CD8-positive, alpha-beta memory T cell (primary cell): ENCODE measurements around the gene EXOC2. TPM values are rescaled to one million over a fixed set of nuclear protein-coding genes. Genes with fewer than 3 reads are reported as not detected.
A peak's percentile ranks its signal among the peaks of the same experiment; 100 is the strongest.

ENCODE experiments used
- CTCF ChIA-PET: fragments of 350-600 bp; sonication (Branson Sonifier 250); formaldehyde crosslinking; loops from one replicate; lab custom pipeline; 2021; ENCODE audit warnings: antibody characterized with exemption; lab: Charles Lee
- POLR2A ChIA-PET: fragments of 350-600 bp; sonication (Branson Sonifier 250); formaldehyde crosslinking; loops from one replicate; lab custom pipeline; 2021; ENCODE audit warnings: antibody characterized with exemption; lab: Charles Lee
- DNase-seq, 5 donors: peaks; one replicate each; pipeline versions ENCODE4 v3.0.0 to v3.0.0-alpha.2; 2020 to 2022; ENCODE audit warnings: mixed read lengths in 1 of 5
- H3K27ac ChIP-seq: one replicate; pipeline ENCODE4 v1.7.0; 2013; ENCODE audit warnings: low read depth, mild to moderate bottlenecking, low read length, moderate library complexity
- H3K27me3 ChIP-seq: 2 replicates; pipeline ENCODE4 v1.7.0; 2013; ENCODE audit warnings: low read length, mild to moderate bottlenecking; ENCODE audit not compliant: insufficient read depth, poor library complexity, severe bottlenecking
- H3K36me3 ChIP-seq: 2 replicates; pipeline ENCODE4 v1.7.0; 2013; ENCODE audit warnings: mild to moderate bottlenecking, low read length, moderate library complexity; ENCODE audit not compliant: insufficient read depth
- H3K4me1 ChIP-seq: 2 replicates; pipeline ENCODE4 v1.7.0; 2013; ENCODE audit warnings: mild to moderate bottlenecking, low read length, moderate library complexity; ENCODE audit not compliant: insufficient read depth
- H3K4me3 ChIP-seq: 2 replicates; pipeline ENCODE4 v1.7.0; 2013; ENCODE audit warnings: mild to moderate bottlenecking, low read length
- H3K9me3 ChIP-seq: 2 replicates; pipeline ENCODE4 v1.7.0; 2013; ENCODE audit warnings: mild to moderate bottlenecking, low read length
- H3K27ac Mint-ChIP-seq, 8 donors: one replicate each; pipeline ENCODE4 v1.8.0; 2020 to 2021; ENCODE audit warnings: mixed read lengths in 8 of 8, mild to moderate bottlenecking in 6 of 8, inconsistent platforms in 3 of 8, moderate library complexity in 3 of 8
- H3K27me3 Mint-ChIP-seq, 2 donors: one replicate each; pipeline ENCODE4 v1.8.0; 2020 to 2021; ENCODE audit warnings: mixed read lengths in 2 of 2, mild to moderate bottlenecking in 1 of 2, moderate library complexity in 1 of 2
- H3K36me3 Mint-ChIP-seq, 3 donors: one replicate each; pipeline ENCODE4 v1.8.0; 2020 to 2021; ENCODE audit warnings: mixed read lengths in 3 of 3, inconsistent platforms in 1 of 3, mild to moderate bottlenecking in 1 of 3
- H3K4me1 Mint-ChIP-seq, 3 donors: one replicate each; pipeline ENCODE4 v1.8.0; 2020 to 2021; ENCODE audit warnings: mixed read lengths in 3 of 3, inconsistent platforms in 1 of 3, mild to moderate bottlenecking in 1 of 3
- H3K4me3 Mint-ChIP-seq, 7 donors: one replicate each; pipeline ENCODE4 v1.8.0; 2020 to 2021; ENCODE audit warnings: mixed read lengths in 7 of 7, mild to moderate bottlenecking in 6 of 7, moderate library complexity in 4 of 7, inconsistent platforms in 2 of 7
- H3K9me3 Mint-ChIP-seq, 5 donors: one replicate each; pipeline ENCODE4 v1.8.0; 2020 to 2022; ENCODE audit warnings: mixed read lengths in 5 of 5, mild to moderate bottlenecking in 3 of 5, moderate library complexity in 2 of 5, inconsistent platforms in 1 of 5
- polyA plus RNA-seq: library from polyadenylated mRNA; unstranded; fragments of 300-500 nt; fragmentation: Illumina TruSeq; gene quantifications from one replicate; pipeline ENCODE4 v1.2.3, GENCODE V29; 2021
- total RNA-seq, 2 experiments: library from RNA; stranded (reverse); gene quantifications; one replicate each; pipeline ENCODE4 v1.2.3, GENCODE V29; 2021

The EXOC2 gene
- total and polyA plus RNA-seq, 3 experiments from 2014 or later = 41.5 to 44.6 (median 43.1) TPM

DNA sequence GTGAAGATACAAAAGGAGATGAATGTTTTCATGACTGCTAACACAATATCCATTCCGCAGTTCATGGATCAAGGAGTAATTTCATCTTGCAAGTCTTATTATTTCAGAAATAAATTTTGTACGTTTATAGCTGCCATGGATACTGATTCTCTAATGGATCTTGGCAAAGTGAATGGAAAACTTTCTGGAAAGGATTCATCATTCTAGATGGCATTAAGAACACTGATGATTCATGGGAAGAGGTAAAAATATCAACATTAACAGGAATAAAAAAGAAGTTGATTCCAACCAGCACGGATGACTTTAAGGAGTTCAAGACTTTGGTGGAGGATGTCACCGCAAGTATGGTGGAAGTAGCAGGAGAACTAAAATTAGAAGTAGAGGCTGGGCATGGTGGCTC lies 38.8 kb downstream of the EXOC2 start:
- H3K36me3 ChIP-seq = no peaks in the 10 kb centered on the region
- H3K4me3 ChIP-seq = no peak overlapping the region
- no peaks in the 10 kb centered on the region for H3K27me3 ChIP-seq
- H3K4me1 Mint-ChIP-seq = peaks cover 27 to 54% (median 49%) of the 10 kb centered on the region in 3 donors
- DNase-seq = no peak
- H3K36me3 Mint-ChIP-seq = peaks cover 17 to 30% (median 18%) of the 10 kb centered on the region in 3 donors
- no peaks in the 10 kb centered on the region for H3K27me3 Mint-ChIP-seq
- H3K4me1 ChIP-seq = no peaks in the 10 kb centered on the region
- H3K4me3 Mint-ChIP-seq = no peak overlapping the region
- H3K27ac ChIP-seq = no peak overlapping the region
- ChIA-PET CTCF (interaction anchor here (0.6 to 1.2 kb wide), 2 partner anchors 9 to 96 kb away, joined by 3 read pairs; no protein-coding TSS in a partner anchor), POLR2A (no interaction called here)
- no peaks in the 10 kb centered on the region for H3K9me3 ChIP-seq
- H3K9me3 Mint-ChIP-seq = no peaks in the 10 kb centered on the region
- H3K27ac Mint-ChIP-seq = no peak overlapping the region

DNA sequence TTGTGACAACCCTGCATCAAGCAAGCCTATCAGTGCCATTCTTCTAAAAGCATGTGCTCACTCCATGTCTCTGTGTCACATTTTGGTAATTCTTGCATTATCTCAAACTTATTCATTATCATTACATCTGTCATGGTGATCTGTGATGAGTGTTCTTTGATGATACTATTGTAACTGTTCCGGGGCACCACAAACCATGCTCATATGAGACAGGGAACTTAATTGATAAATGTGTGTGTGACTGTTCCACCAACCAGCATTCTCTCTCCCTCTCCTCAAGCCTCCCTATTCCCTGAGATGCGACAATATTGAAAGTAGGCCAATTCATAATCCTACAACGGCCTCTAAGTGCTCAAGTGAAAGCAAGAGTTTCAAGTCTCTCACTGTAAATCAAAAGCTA lies 40.1 kb downstream of the EXOC2 start:
- peaks cover 21 to 53% (median 48%) of the 10 kb centered on the region in 3 donors for H3K4me1 Mint-ChIP-seq
- POLR2A ChIA-PET = no interaction called here
- peaks cover 16 to 29% (median 17%) of the 10 kb centered on the region in 3 donors for H3K36me3 Mint-ChIP-seq
- Histone ChIP-seq H3K4me3 (no peak overlapping the region), H3K27me3 (no peaks in the 10 kb centered on the region), H3K36me3 (no peaks in the 10 kb centered on the region), H3K9me3 (no peaks in the 10 kb centered on the region), H3K27ac (no peak overlapping the region), H3K4me1 (no peaks in the 10 kb centered on the region)
- H3K9me3 Mint-ChIP-seq = no peaks in the 10 kb centered on the region
- H3K27ac Mint-ChIP-seq = peak overlapping the region in 1 of 8 donors; percentile 10
- no peak overlapping the region for H3K4me3 Mint-ChIP-seq
- DNase-seq = no peak
- CTCF ChIA-PET = interaction anchor here (1.2 kb wide), 1 partner anchor 10 kb away, joined by 3 read pairs; no protein-coding TSS in a partner anchor
- no peaks in the 10 kb centered on the region for H3K27me3 Mint-ChIP-seq

DNA sequence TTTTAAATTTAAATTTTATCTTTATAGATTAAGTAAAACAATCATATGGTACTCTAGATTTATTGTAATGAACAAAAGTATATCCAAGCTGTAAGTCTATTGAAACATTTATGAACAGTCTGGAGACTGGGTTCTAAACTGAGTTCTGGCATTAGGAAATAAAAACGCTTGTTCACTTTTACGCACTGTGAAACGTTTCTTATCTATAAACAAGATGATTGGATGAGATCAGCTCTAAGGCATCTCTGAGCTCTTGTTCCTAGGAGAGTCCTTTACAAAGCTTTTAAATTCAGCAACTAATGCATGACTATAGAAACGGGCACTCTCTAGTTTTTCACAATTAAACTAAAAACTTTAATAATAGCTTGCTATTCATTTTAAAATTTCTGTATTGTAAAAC lies 42.8 kb downstream of the EXOC2 start:
- DNase-seq = no peak
- H3K27me3 ChIP-seq = no peaks in the 10 kb centered on the region
- Mint-ChIP-seq H3K4me3 (no peak overlapping the region), H3K36me3 (peaks cover 0 to 9% (median 9%) of the 10 kb centered on the region in 3 donors), H3K27me3 (no peaks in the 10 kb centered on the region), H3K27ac (no peak overlapping the region), H3K9me3 (no peaks in the 10 kb centered on the region), H3K4me1 (peaks cover 37 to 64% (median 60%) of the 10 kb centered on the region in 3 donors)
- no peaks in the 10 kb centered on the region for H3K9me3 ChIP-seq
- no peaks in the 10 kb centered on the region for H3K36me3 ChIP-seq
- ChIA-PET CTCF (no interaction called here), POLR2A (no interaction called here)
- H3K27ac ChIP-seq = no peak overlapping the region
- no peak overlapping the region for H3K4me3 ChIP-seq
- no peaks in the 10 kb centered on the region for H3K4me1 ChIP-seq

DNA sequence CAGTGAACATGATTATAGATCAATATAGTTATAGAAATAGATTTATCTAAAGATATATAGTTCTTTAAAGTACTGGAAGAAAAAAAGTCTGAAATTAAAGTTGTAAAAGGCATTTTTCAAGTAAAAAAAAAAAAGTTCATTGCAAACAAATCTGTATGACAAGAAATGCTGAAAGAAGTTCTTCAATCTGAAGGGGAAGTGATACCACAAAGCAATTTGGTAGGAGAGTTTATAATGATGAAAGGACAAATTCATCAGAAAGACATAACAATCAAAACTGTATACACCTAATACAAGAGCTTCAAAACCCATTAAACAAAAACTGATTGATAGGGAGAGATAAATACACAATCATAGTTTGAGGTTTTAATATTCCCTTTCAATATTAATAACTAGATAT lies 50.1 kb downstream of the EXOC2 start:
- Mint-ChIP-seq H3K4me1 (peaks cover 55 to 62% (median 59%) of the 10 kb centered on the region in 3 donors), H3K36me3 (peaks cover 0 to 9% (median 6%) of the 10 kb centered on the region in 3 donors)

DNA sequence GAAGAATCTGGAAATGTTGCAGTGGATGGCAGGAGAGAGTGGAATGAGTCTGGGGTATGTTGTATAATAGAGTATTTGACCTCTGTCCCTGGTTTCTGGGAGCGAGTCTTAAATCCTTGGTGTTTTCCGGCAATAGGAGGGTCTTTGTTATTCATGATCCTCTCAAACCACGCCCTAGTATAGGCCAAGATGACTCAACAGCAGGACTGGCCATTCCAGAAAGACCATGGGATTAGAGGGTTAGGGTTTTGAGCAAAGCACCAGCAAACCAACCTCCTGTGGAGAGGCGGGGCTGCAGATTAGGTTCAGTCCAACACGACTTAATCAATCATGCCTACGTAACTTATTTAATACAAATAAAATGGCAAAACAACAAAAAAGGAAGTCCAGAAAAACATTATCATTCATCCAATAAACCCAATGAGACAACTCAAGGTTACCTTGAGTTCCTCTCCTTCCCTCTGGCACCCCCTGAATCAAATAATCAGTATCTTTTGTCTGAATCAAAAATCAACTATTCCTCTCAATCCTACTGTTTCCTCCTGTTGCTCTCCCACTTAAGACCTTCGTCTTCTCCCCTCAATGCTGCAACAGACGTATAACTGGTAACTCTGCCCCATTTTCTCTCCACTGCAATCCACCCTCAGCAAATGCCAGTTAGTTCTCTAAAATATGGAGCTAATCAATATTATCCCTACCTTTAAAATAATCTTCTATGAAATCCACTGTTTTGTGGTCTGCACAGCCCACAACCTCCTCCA lies 51.5 kb downstream of the EXOC2 start:
- Mint-ChIP-seq H3K27me3 (no peaks in the 10 kb centered on the region), H3K4me3 (peak overlapping the region in 1 of 7 donors; percentile 33), H3K4me1 (peaks cover 47 to 59% (median 51%) of the 10 kb centered on the region in 3 donors), H3K9me3 (no peaks in the 10 kb centered on the region), H3K27ac (peak overlapping the region in 1 of 8 donors; percentile 83), H3K36me3 (peaks cover 4 to 21% (median 12%) of the 10 kb centered on the region in 3 donors)
- H3K27ac ChIP-seq = no peak overlapping the region
- no peaks in the 10 kb centered on the region for H3K27me3 ChIP-seq
- H3K4me3 ChIP-seq = no peak overlapping the region
- CTCF ChIA-PET = no interaction called here
- no peaks in the 10 kb centered on the region for H3K4me1 ChIP-seq
- DNase-seq = no peak
- POLR2A ChIA-PET = no interaction called here
- no peaks in the 10 kb centered on the region for H3K9me3 ChIP-seq
- H3K36me3 ChIP-seq = peaks cover 10% of the 10 kb centered on the region

More for the DNA sequence above, 50.1 kb downstream of the EXOC2 start:
- H3K9me3 Mint-ChIP-seq = no peaks in the 10 kb centered on the region
- POLR2A ChIA-PET = no interaction called here
- CTCF ChIA-PET = no interaction called here
- Histone ChIP-seq H3K4me3 (no peak overlapping the region), H3K9me3 (no peaks in the 10 kb centered on the region), H3K36me3 (no peaks in the 10 kb centered on the region), H3K27me3 (no peaks in the 10 kb centered on the region), H3K27ac (no peak overlapping the region), H3K4me1 (no peaks in the 10 kb centered on the region)
- H3K27me3 Mint-ChIP-seq = no peaks in the 10 kb centered on the region
- no peak overlapping the region for H3K27ac Mint-ChIP-seq
- H3K4me3 Mint-ChIP-seq = no peak overlapping the region
- no peak for DNase-seq

DNA sequence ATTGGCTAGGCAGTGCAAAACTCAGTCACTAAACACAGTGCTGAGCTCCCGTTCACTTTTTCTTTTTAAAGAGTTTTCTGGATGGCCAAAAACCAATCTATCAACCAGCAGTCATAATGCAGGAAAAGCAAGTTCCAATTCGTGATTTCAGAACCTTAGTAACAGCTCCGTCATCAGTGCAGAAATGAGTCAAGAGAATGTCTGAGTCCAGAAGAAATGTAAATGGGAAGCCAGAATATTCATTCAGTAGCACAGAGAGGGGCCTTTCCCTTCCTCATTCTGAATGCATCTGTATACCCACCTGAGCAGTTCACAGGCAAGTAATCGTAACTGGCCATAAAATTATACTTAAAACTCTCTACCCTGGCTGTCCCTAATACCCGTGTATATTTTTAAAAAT lies 56.5 kb downstream of the EXOC2 start:
- no peaks in the 10 kb centered on the region for H3K4me1 ChIP-seq
- no peaks in the 10 kb centered on the region for H3K9me3 ChIP-seq
- no peak overlapping the region for H3K4me3 ChIP-seq
- H3K27me3 Mint-ChIP-seq = no peaks in the 10 kb centered on the region
- no peak overlapping the region for H3K4me3 Mint-ChIP-seq
- POLR2A ChIA-PET = no interaction called here
- peaks cover 15 to 33% (median 19%) of the 10 kb centered on the region in 3 donors for H3K4me1 Mint-ChIP-seq
- H3K27ac Mint-ChIP-seq = peak overlapping the region in 1 of 8 donors; percentile 75
- no peaks in the 10 kb centered on the region for H3K9me3 Mint-ChIP-seq
- H3K36me3 Mint-ChIP-seq = peaks cover 9 to 62% (median 15%) of the 10 kb centered on the region in 3 donors
- no peak overlapping the region for H3K27ac ChIP-seq
- peaks cover 10% of the 10 kb centered on the region for H3K36me3 ChIP-seq
- CTCF ChIA-PET = no interaction called here
- no peaks in the 10 kb centered on the region for H3K27me3 ChIP-seq
- no peak for DNase-seq

DNA sequence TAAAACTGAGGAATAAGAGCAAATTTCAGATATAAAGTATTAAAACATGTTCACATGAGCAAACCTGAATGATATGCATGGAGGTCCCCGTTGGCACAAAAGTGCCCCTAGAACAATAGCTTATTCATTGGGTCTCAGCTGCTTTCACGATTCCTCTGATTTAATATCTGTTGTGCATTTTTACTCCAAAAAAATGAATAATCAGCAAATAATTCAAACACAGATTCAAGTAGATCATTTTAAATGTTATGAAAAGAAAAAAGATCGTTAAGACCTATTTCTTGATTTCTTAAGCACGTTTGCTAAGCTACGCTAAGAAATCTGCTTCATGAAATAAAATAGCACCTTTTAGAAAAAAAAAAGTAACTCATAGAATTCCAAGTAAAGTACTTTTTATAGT lies 57.7 kb downstream of the EXOC2 start:
- peaks cover 9 to 69% (median 15%) of the 10 kb centered on the region in 3 donors for H3K36me3 Mint-ChIP-seq
- no peak for DNase-seq
- H3K27ac Mint-ChIP-seq = no peak overlapping the region
- no peaks in the 10 kb centered on the region for H3K27me3 Mint-ChIP-seq
- H3K4me3 Mint-ChIP-seq = no peak overlapping the region
- ChIA-PET CTCF (no interaction called here), POLR2A (no interaction called here)
- Histone ChIP-seq H3K36me3 (peaks cover 10% of the 10 kb centered on the region), H3K9me3 (no peaks in the 10 kb centered on the region), H3K4me1 (no peaks in the 10 kb centered on the region), H3K27ac (no peak overlapping the region), H3K4me3 (no peak overlapping the region), H3K27me3 (no peaks in the 10 kb centered on the region)
- H3K9me3 Mint-ChIP-seq = no peaks in the 10 kb centered on the region
- peaks cover 12 to 29% (median 18%) of the 10 kb centered on the region in 3 donors for H3K4me1 Mint-ChIP-seq

DNA sequence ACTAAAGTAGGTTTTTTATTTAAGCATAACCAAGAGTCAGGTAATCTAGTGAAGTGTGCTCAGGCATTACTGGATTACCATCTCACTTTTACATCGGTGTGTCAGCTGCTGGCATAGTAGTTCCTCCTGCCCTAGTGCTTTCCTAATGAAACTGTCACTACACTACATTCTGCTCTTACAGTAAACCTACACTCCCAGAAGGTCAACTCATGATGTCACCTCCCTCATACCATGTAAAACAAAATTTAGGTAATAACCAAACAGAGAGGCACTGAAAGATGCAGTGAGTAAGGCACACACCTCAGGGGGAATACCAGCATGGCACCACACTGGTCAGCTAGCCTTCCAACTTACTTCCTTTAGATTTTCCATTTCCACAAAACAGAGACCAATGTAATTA lies 59.3 kb downstream of the EXOC2 start:
- Histone ChIP-seq H3K27ac (no peak overlapping the region), H3K27me3 (no peaks in the 10 kb centered on the region), H3K36me3 (peaks cover 10% of the 10 kb centered on the region), H3K4me3 (no peak overlapping the region), H3K9me3 (no peaks in the 10 kb centered on the region), H3K4me1 (peaks cover 10% of the 10 kb centered on the region)
- no peak overlapping the region for H3K27ac Mint-ChIP-seq
- DNase-seq = no peak
- POLR2A ChIA-PET = no interaction called here
- H3K27me3 Mint-ChIP-seq = no peaks in the 10 kb centered on the region
- no peak overlapping the region for H3K4me3 Mint-ChIP-seq
- H3K9me3 Mint-ChIP-seq = no peaks in the 10 kb centered on the region
- H3K4me1 Mint-ChIP-seq = peaks cover 14 to 33% (median 16%) of the 10 kb centered on the region in 3 donors
- CTCF ChIA-PET = no interaction called here
- peaks cover 9 to 74% (median 15%) of the 10 kb centered on the region in 3 donors for H3K36me3 Mint-ChIP-seq
